ENCODE results near the gene CHST8. TPM values are rescaled to one million over a fixed set of nuclear protein-coding genes. Genes with fewer than 3 reads are reported as not detected.

Gene CHST8
- total and polyA plus RNA-seq, 2 experiments from 2014 or later = 9.3 to 38.2 TPM

GRCh38 chr19:33815380-33816340, 193.9 kb downstream of the CHST8 start:
- Histone ChIP-seq H3K27me3 (ENCODE audit: insufficient read depth) (0 out of 2 replicates have a peak, but pooled peaks cover 3% of the 10 kb centered on the region), H3K79me2 (replicated peaks; ENCODE audit: insufficient read depth) (no peaks in the 10 kb centered on the region), H2AFZ (no peak overlapping the region), H3K27ac (ENCODE audit: low read depth) (no peak overlapping the region), H3K36me3 (ENCODE audit: insufficient read depth) (no peaks in the 10 kb centered on the region), H3K4me1 (ENCODE audit: insufficient read depth) (peaks cover 7% of the 10 kb centered on the region), H3K4me2 (no peak overlapping the region), H3K4me3 (no peak overlapping the region), H3K9me2 (ENCODE audit: insufficient read depth) (no peaks in the 10 kb centered on the region), H3F3A (replicated peaks; ENCODE audit: low read depth) (no peaks in the 10 kb centered on the region), H4K20me1 (replicated peaks; ENCODE audit: insufficient read depth) (no peaks in the 10 kb centered on the region; the same call in 1 of the 2 replicates)
- no peak for TF ChIP-seq STAT1 (IDR thresholded peaks at IDR 0.05; ENCODE audit: unreplicated experiment)
- TF ChIP-seq CREB1 (CRISPR knock-in tag; IDR thresholded peaks at IDR 0.05; ENCODE audit: low read depth) = no peak
- TF ChIP-seq, protein P1, sequence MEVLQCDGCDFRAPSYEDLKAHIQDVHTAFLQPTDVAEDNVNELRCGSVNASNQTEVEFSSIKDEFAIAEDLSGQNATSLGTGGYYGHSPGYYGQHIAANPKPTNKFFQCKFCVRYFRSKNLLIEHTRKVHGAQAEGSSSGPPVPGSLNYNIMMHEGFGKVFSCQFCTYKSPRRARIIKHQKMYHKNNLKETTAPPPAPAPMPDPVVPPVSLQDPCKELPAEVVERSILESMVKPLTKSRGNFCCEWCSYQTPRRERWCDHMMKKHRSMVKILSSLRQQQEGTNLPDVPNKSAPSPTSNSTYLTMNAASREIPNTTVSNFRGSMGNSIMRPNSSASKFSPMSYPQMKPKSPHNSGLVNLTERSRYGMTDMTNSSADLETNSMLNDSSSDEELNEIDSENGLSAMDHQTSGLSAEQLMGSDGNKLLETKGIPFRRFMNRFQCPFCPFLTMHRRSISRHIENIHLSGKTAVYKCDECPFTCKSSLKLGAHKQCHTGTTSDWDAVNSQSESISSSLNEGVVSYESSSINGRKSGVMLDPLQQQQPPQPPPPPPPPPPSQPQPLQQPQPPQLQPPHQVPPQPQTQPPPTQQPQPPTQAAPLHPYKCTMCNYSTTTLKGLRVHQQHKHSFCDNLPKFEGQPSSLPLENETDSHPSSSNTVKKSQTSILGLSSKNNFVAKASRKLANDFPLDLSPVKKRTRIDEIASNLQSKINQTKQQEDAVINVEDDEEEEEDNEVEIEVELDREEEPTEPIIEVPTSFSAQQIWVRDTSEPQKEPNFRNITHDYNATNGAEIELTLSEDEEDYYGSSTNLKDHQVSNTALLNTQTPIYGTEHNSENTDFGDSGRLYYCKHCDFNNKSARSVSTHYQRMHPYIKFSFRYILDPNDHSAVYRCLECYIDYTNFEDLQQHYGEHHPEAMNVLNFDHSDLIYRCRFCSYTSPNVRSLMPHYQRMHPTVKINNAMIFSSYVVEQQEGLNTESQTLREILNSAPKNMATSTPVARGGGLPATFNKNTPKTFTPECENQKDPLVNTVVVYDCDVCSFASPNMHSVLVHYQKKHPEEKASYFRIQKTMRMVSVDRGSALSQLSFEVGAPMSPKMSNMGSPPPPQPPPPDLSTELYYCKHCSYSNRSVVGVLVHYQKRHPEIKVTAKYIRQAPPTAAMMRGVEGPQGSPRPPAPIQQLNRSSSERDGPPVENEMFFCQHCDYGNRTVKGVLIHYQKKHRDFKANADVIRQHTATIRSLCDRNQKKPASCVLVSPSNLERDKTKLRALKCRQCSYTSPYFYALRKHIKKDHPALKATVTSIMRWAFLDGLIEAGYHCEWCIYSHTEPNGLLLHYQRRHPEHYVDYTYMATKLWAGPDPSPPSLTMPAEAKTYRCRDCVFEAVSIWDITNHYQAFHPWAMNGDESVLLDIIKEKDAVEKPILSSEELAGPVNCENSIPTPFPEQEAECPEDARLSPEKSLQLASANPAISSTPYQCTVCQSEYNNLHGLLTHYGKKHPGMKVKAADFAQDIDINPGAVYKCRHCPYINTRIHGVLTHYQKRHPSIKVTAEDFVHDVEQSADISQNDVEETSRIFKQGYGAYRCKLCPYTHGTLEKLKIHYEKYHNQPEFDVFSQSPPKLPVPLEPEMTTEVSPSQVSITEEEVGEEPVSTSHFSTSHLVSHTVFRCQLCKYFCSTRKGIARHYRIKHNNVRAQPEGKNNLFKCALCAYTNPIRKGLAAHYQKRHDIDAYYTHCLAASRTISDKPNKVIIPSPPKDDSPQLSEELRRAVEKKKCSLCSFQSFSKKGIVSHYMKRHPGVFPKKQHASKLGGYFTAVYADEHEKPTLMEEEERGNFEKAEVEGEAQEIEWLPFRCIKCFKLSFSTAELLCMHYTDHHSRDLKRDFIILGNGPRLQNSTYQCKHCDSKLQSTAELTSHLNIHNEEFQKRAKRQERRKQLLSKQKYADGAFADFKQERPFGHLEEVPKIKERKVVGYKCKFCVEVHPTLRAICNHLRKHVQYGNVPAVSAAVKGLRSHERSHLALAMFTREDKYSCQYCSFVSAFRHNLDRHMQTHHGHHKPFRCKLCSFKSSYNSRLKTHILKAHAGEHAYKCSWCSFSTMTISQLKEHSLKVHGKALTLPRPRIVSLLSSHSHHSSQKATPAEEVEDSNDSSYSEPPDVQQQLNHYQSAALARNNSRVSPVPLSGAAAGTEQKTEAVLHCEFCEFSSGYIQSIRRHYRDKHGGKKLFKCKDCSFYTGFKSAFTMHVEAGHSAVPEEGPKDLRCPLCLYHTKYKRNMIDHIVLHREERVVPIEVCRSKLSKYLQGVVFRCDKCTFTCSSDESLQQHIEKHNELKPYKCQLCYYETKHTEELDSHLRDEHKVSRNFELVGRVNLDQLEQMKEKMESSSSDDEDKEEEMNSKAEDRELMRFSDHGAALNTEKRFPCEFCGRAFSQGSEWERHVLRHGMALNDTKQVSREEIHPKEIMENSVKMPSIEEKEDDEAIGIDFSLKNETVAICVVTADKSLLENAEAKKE (CRISPR knock-in tag; IDR thresholded peaks at IDR 0.05) = no peak
- TF ChIP-seq, protein P2, sequence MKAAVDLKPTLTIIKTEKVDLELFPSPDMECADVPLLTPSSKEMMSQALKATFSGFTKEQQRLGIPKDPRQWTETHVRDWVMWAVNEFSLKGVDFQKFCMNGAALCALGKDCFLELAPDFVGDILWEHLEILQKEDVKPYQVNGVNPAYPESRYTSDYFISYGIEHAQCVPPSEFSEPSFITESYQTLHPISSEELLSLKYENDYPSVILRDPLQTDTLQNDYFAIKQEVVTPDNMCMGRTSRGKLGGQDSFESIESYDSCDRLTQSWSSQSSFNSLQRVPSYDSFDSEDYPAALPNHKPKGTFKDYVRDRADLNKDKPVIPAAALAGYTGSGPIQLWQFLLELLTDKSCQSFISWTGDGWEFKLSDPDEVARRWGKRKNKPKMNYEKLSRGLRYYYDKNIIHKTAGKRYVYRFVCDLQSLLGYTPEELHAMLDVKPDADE (IDR thresholded peaks at IDR 0.05) = no peak
- TF ChIP-seq JUNB (IDR thresholded peaks at IDR 0.05; ENCODE audit: unreplicated experiment) = no peak
- TF ChIP-seq, protein P3, sequence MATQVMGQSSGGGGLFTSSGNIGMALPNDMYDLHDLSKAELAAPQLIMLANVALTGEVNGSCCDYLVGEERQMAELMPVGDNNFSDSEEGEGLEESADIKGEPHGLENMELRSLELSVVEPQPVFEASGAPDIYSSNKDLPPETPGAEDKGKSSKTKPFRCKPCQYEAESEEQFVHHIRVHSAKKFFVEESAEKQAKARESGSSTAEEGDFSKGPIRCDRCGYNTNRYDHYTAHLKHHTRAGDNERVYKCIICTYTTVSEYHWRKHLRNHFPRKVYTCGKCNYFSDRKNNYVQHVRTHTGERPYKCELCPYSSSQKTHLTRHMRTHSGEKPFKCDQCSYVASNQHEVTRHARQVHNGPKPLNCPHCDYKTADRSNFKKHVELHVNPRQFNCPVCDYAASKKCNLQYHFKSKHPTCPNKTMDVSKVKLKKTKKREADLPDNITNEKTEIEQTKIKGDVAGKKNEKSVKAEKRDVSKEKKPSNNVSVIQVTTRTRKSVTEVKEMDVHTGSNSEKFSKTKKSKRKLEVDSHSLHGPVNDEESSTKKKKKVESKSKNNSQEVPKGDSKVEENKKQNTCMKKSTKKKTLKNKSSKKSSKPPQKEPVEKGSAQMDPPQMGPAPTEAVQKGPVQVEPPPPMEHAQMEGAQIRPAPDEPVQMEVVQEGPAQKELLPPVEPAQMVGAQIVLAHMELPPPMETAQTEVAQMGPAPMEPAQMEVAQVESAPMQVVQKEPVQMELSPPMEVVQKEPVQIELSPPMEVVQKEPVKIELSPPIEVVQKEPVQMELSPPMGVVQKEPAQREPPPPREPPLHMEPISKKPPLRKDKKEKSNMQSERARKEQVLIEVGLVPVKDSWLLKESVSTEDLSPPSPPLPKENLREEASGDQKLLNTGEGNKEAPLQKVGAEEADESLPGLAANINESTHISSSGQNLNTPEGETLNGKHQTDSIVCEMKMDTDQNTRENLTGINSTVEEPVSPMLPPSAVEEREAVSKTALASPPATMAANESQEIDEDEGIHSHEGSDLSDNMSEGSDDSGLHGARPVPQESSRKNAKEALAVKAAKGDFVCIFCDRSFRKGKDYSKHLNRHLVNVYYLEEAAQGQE (IDR thresholded peaks at IDR 0.05; ENCODE audit: unreplicated experiment) = no peak
- TF ChIP-seq ZNF114 (CRISPR knock-in tag; IDR thresholded peaks at IDR 0.05) = no peak
- TF ChIP-seq EZH2phosphoT487 (IDR thresholded peaks at IDR 0.05; ENCODE audit: unreplicated experiment) = no peak
- no peak for TF ChIP-seq POLR2AphosphoS5 (IDR thresholded peaks at IDR 0.05; ENCODE audit: low read depth)
- TF ChIP-seq, protein P4, sequence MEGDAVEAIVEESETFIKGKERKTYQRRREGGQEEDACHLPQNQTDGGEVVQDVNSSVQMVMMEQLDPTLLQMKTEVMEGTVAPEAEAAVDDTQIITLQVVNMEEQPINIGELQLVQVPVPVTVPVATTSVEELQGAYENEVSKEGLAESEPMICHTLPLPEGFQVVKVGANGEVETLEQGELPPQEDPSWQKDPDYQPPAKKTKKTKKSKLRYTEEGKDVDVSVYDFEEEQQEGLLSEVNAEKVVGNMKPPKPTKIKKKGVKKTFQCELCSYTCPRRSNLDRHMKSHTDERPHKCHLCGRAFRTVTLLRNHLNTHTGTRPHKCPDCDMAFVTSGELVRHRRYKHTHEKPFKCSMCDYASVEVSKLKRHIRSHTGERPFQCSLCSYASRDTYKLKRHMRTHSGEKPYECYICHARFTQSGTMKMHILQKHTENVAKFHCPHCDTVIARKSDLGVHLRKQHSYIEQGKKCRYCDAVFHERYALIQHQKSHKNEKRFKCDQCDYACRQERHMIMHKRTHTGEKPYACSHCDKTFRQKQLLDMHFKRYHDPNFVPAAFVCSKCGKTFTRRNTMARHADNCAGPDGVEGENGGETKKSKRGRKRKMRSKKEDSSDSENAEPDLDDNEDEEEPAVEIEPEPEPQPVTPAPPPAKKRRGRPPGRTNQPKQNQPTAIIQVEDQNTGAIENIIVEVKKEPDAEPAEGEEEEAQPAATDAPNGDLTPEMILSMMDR (conservative IDR thresholded peaks at IDR 0.05; ENCODE audit: low read depth in 2 of 2) = no peak
- no peak for TF ChIP-seq EZH2 (IDR thresholded peaks at IDR 0.05; ENCODE audit: low read depth, unreplicated experiment)
- TF ChIP-seq NANOG (IDR thresholded peaks at IDR 0.05; ENCODE audit: borderline replicate concordance) = no peak
- no peak for TF ChIP-seq ZNF331 (CRISPR knock-in tag; IDR thresholded peaks at IDR 0.05; ENCODE audit: low read depth)
- no peak overlapping the region for H3K4me3 Mint-ChIP-seq
- peaks cover 22% of the 10 kb centered on the region; the same call in 2 of the 3 replicates for H3K36me3 Mint-ChIP-seq (ENCODE audit: low read depth)
- H3K9me3 Mint-ChIP-seq = no peaks in the 10 kb centered on the region
- H3K27ac Mint-ChIP-seq = no peak overlapping the region
- no peak for DNase-seq (ENCODE audit: low spot score)
- no peak for ATAC-seq
- H3K4me1 Mint-ChIP-seq = peaks cover 11% of the 10 kb centered on the region
- peaks cover 12% of the 10 kb centered on the region for H3K27me3 Mint-ChIP-seq (ENCODE audit: insufficient read depth, low read depth, poor library complexity)

Measured in GM23338 (cell line).